Measurements from ENCODE around the gene PTCSC3. TPM values are rescaled to one million over a fixed set of nuclear protein-coding genes. Genes with fewer than 3 reads are reported as not detected.

The PTCSC3 gene
- total and polyA plus RNA-seq, 2 of the 13 experiments (the other 11 are each of a cell fraction or from before 2014, with no cell fraction given): not detected

- TF ChIP-seq ZNF749 (CRISPR knock-in tag; IDR thresholded peaks at IDR 0.05; ENCODE audit: borderline replicate concordance): peak; percentile 95
- TF ChIP-seq TCF12 (IDR thresholded peaks at IDR 0.05): no peak
- no peak for TF ChIP-seq TCF12 (CRISPR knock-in tag; IDR thresholded peaks at IDR 0.05)
- TF ChIP-seq AKAP8 (CRISPR knock-in tag; IDR thresholded peaks at IDR 0.05): no peak
- TF ChIP-seq ZNF678 (CRISPR knock-in tag; IDR thresholded peaks at IDR 0.05): no peak
- peak; percentile 99 for TF ChIP-seq HDAC2 (CRISPR knock-in tag; IDR thresholded peaks at IDR 0.05)
- TF ChIP-seq ZNF574 (CRISPR knock-in tag; IDR thresholded peaks at IDR 0.05): no peak
- TF ChIP-seq CENPT (CRISPR knock-in tag; IDR thresholded peaks at IDR 0.05; ENCODE audit: low read depth): no peak
- TF ChIP-seq, protein P1, sequence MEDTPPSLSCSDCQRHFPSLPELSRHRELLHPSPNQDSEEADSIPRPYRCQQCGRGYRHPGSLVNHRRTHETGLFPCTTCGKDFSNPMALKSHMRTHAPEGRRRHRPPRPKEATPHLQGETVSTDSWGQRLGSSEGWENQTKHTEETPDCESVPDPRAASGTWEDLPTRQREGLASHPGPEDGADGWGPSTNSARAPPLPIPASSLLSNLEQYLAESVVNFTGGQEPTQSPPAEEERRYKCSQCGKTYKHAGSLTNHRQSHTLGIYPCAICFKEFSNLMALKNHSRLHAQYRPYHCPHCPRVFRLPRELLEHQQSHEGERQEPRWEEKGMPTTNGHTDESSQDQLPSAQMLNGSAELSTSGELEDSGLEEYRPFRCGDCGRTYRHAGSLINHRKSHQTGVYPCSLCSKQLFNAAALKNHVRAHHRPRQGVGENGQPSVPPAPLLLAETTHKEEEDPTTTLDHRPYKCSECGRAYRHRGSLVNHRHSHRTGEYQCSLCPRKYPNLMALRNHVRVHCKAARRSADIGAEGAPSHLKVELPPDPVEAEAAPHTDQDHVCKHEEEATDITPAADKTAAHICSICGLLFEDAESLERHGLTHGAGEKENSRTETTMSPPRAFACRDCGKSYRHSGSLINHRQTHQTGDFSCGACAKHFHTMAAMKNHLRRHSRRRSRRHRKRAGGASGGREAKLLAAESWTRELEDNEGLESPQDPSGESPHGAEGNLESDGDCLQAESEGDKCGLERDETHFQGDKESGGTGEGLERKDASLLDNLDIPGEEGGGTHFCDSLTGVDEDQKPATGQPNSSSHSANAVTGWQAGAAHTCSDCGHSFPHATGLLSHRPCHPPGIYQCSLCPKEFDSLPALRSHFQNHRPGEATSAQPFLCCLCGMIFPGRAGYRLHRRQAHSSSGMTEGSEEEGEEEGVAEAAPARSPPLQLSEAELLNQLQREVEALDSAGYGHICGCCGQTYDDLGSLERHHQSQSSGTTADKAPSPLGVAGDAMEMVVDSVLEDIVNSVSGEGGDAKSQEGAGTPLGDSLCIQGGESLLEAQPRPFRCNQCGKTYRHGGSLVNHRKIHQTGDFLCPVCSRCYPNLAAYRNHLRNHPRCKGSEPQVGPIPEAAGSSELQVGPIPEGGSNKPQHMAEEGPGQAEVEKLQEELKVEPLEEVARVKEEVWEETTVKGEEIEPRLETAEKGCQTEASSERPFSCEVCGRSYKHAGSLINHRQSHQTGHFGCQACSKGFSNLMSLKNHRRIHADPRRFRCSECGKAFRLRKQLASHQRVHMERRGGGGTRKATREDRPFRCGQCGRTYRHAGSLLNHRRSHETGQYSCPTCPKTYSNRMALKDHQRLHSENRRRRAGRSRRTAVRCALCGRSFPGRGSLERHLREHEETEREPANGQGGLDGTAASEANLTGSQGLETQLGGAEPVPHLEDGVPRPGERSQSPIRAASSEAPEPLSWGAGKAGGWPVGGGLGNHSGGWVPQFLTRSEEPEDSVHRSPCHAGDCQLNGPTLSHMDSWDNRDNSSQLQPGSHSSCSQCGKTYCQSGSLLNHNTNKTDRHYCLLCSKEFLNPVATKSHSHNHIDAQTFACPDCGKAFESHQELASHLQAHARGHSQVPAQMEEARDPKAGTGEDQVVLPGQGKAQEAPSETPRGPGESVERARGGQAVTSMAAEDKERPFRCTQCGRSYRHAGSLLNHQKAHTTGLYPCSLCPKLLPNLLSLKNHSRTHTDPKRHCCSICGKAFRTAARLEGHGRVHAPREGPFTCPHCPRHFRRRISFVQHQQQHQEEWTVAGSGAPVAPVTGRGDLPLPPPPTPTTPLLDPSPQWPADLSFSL (CRISPR knock-in tag; IDR thresholded peaks at IDR 0.05): no peak
- TF ChIP-seq MTA3 (CRISPR knock-in tag; IDR thresholded peaks at IDR 0.05): no peak
- TF ChIP-seq, protein P2, sequence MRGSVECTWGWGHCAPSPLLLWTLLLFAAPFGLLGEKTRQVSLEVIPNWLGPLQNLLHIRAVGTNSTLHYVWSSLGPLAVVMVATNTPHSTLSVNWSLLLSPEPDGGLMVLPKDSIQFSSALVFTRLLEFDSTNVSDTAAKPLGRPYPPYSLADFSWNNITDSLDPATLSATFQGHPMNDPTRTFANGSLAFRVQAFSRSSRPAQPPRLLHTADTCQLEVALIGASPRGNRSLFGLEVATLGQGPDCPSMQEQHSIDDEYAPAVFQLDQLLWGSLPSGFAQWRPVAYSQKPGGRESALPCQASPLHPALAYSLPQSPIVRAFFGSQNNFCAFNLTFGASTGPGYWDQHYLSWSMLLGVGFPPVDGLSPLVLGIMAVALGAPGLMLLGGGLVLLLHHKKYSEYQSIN (CRISPR knock-in tag; IDR thresholded peaks at IDR 0.05; ENCODE audit: borderline replicate concordance): no peak
- no peak for TF ChIP-seq ZNF430 (CRISPR knock-in tag; IDR thresholded peaks at IDR 0.05)
- TF ChIP-seq RAD51 (IDR thresholded peaks at IDR 0.05; ENCODE audit: borderline replicate concordance): no peak
- TF ChIP-seq ZNF510 (CRISPR knock-in tag; IDR thresholded peaks at IDR 0.05; ENCODE audit: low read depth): no peak
- TF ChIP-seq ZMYM3 (CRISPR knock-in tag; IDR thresholded peaks at IDR 0.05): no peak
- no peak for TF ChIP-seq ZNF280B (CRISPR knock-in tag; IDR thresholded peaks at IDR 0.05; ENCODE audit: borderline replicate concordance)
- TF ChIP-seq ZNF383 (CRISPR knock-in tag; IDR thresholded peaks at IDR 0.05; ENCODE audit: borderline replicate concordance): no peak
- TF ChIP-seq HNF4G (IDR thresholded peaks at IDR 0.05; ENCODE audit: borderline replicate concordance, low read depth, low read length): peak; percentile 23; the same call in 1 of the 2 replicates
- TF ChIP-seq HNF4G (CRISPR knock-in tag; IDR thresholded peaks at IDR 0.05; ENCODE audit: borderline replicate concordance, low read depth): no peak
These were observed 32.3 kb upstream of the PTCSC3 start (continued) for GRCh38 chr14:36208690-36209278.

All from HepG2 (cell line).